Smooth muscle cell (in vitro differentiated cells): ENCODE results near the gene RIC3. TPM values are rescaled to one million over a fixed set of nuclear protein-coding genes. Genes with fewer than 3 reads are reported as not detected.
A peak's percentile ranks its signal among the peaks of the same experiment; 100 is the strongest.

Source experiments
- DNase-seq: peaks from one replicate; lab custom pipeline; 2025; ENCODE audit not compliant: unreplicated experiment; lab: John Stamatoyannopoulos, UW
- H2AFZ ChIP-seq: fragments of 200-600 bp; sonication (generic); 2 replicates; pipeline ENCODE4 v1.6.0; 2016; ENCODE audit warnings: antibody characterized with exemption, low read depth, mild to moderate bottlenecking
- H3F3A ChIP-seq: fragments of 200-600 bp; sonication (generic); 2 replicates; pipeline ENCODE4 v1.6.0; 2017; ENCODE audit warnings: antibody characterized with exemption, low read depth
- H3K27ac ChIP-seq: fragments of 200-600 bp; sonication (generic); 2 replicates; pipeline ENCODE4 v1.5.1; 2016; ENCODE audit warnings: low read depth, mild to moderate bottlenecking
- H3K27me3 ChIP-seq: fragments of 200-600 bp; sonication (generic); 2 replicates; pipeline ENCODE4 v1.6.1; 2016; ENCODE audit warnings: low read depth, mild to moderate bottlenecking
- H3K36me3 ChIP-seq: fragments of 200-600 bp; sonication (generic); 2 replicates; pipeline ENCODE4 v1.5.1; 2016; ENCODE audit warnings: low read depth
- H3K4me1 ChIP-seq: fragments of 200-600 bp; sonication (generic); 2 replicates; pipeline ENCODE4 v1.5.1; 2016; ENCODE audit warnings: low read depth
- H3K4me2 ChIP-seq: fragments of 200-600 bp; sonication (generic); 2 replicates; pipeline ENCODE4 v1.6.0; 2016; ENCODE audit warnings: mild to moderate bottlenecking
- H3K4me3 ChIP-seq: fragments of 200-600 bp; sonication (generic); 2 replicates; pipeline ENCODE4 v1.5.1; 2016; ENCODE audit warnings: mild to moderate bottlenecking
- H3K79me2 ChIP-seq: fragments of 200-600 bp; sonication (generic); 2 replicates; pipeline ENCODE4 v1.6.0; 2016; ENCODE audit warnings: low read depth, mild to moderate bottlenecking
- H3K9ac ChIP-seq: fragments of 200-600 bp; sonication (generic); 2 replicates; pipeline ENCODE4 v1.6.0; 2016; ENCODE audit warnings: low read depth
- H3K9me3 ChIP-seq: fragments of 200-600 bp; sonication (generic); replicated peaks from 2 replicates; pipeline ENCODE4 v1.5.1; 2016; ENCODE audit warnings: low read depth
- H4K20me1 ChIP-seq: fragments of 200-600 bp; sonication (generic); 2 replicates; pipeline ENCODE4 v1.6.0; 2016; ENCODE audit warnings: low read depth
- CTCF ChIP-seq: fragments of 200-600 bp; sonication (generic); IDR thresholded peaks from 2 replicates; pipeline ENCODE4 v1.5.1; 2017; ENCODE audit warnings: borderline replicate concordance, mild to moderate bottlenecking, antibody characterized with exemption; ENCODE audit not compliant: insufficient read depth, poor library complexity, severe bottlenecking
- WGBS: methylation state at CpG from one replicate; pipeline ENCODE4 v1.1.7; 2016; ENCODE audit warnings: low lambda C conversion rate; 5-methylcytosine and 5-hydroxymethylcytosine counted together
- polyA plus RNA-seq: library from polyadenylated mRNA; unstranded; fragments of >200 nt; fragmentation: Nextera tagmentation; extraction: Ambion mirVana; gene quantifications from 2 replicates; pipeline ENCODE4 v1.2.1, GENCODE V29; 2016
- total RNA-seq: library from RNA; depleted of rRNA; stranded (reverse); fragments of >200 nt; gene quantifications from 2 replicates; pipeline ENCODE4 v1.2.3, GENCODE V29; 2014

The RIC3 gene
- total and polyA plus RNA-seq, 2 experiments from 2014 or later: 0.35 to 3.1 TPM

GRCh38 chr11:8213376-8213775 lies 44.6 kb upstream of the RIC3 start:
- no peak overlapping the region for H3K27ac ChIP-seq
- H3K36me3 ChIP-seq: no peaks in the 10 kb centered on the region
- WGBS: 76% methylated on average over 4 of the region's 4 CpGs
- no peak overlapping the region for H2AFZ ChIP-seq
- no peaks in the 10 kb centered on the region for H3K4me1 ChIP-seq
- H3K79me2 ChIP-seq: no peaks in the 10 kb centered on the region
- no peaks in the 10 kb centered on the region for H3F3A ChIP-seq
- TF ChIP-seq CTCF: no peak
- no peak overlapping the region for H3K4me3 ChIP-seq
- H3K4me2 ChIP-seq: no peak overlapping the region
- H3K9me3 ChIP-seq: no peaks in the 10 kb centered on the region
- H3K9ac ChIP-seq: no peak overlapping the region
- no peak for DNase-seq
- H4K20me1 ChIP-seq: no peaks in the 10 kb centered on the region
- H3K27me3 ChIP-seq: no peaks in the 10 kb centered on the region

DNA sequence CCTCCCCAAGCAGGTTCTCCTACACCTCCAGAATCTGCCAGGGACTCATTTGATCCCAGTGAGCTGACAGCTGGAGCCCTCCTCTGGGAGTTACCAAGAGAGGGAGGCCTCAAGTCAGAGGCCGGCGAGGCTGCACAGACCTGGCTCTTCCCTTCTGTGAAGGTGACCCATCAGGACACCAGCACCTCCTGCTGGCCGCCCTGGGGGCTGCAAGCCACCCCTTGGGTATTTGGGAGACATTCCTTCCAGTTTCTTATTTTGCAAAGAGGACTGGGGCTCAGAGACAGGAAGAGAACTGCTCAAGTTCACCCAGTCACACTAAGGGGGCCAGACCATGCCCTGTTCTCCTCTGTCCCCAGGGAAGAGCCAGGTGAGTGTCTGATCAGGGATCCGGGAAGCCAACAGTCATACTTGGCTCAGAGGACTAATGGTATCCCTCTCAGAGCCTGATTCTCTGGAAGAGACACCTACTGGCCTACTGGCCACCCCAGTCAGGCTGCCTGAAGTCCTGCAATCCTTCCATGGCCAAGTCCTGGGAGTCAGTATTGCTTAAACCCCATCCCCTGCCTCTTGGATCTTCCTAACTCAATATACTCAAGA lies 40.5 kb upstream of the RIC3 start:
- Histone ChIP-seq H3K27me3 (no peaks in the 10 kb centered on the region), H3K9ac (no peak overlapping the region), H3K36me3 (no peaks in the 10 kb centered on the region), H3F3A (no peaks in the 10 kb centered on the region), H2AFZ (no peak overlapping the region), H3K27ac (no peak overlapping the region), H3K4me3 (no peak overlapping the region), H3K79me2 (no peaks in the 10 kb centered on the region), H3K9me3 (no peaks in the 10 kb centered on the region), H4K20me1 (no peaks in the 10 kb centered on the region), H3K4me2 (no peak overlapping the region), H3K4me1 (peaks cover 21% of the 10 kb centered on the region)
- no peak for DNase-seq
- 73% methylated on average over 4 of the region's 4 CpGs for WGBS
- peak; percentile 41 for TF ChIP-seq CTCF

DNA sequence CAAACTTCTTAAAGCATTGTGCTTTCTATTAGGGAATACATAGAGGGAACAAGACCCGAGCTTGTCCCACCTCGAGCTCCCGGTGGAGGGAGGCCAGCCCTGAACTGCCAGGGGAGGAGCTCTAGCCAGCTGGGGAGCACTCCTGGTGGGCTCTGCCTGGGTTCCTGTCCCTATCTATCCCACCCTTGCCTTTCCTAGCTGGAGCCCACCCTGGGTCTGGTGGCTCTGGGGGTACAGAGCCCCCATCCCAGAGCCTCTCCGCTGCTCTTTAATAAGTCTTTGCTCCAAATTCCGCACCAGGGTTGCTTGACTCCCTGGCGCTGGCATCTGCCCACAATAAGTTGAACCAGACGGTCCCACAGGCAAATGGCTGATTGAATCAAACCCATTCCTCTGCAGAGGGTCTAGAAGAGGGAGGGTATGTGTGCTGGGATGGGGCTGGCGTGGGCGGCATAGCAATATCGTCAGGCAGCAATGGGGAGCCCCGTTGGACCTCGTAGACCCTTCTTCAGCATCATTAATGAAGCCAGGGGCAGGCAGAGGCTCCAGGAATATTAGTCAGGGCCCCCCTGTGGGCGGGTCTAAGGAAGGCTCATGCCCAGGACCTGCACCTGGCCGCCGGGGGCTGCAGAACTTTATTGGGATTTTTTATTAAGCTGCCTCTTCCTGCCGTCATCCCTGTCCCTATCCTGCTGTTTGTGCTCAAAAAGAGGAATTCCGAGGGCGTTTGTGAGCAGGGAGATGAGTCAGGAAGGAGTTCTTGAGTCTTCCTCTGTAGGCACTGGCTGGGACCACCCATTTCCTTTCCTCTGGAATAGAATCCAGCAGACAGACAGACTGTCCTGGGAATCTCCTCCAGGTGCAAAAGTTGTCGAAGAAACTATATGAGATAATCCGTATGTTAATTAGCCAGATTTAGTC lies 38.5 kb upstream of the RIC3 start:
- 55% methylated on average over 20 of the region's 20 CpGs for WGBS
- H3K4me2 ChIP-seq: peak overlapping the region; percentile 56

More for the DNA sequence above, 38.5 kb upstream of the RIC3 start:
- Histone ChIP-seq H3F3A (no peaks in the 10 kb centered on the region), H3K36me3 (no peaks in the 10 kb centered on the region), H3K9ac (no peak overlapping the region), H3K79me2 (no peaks in the 10 kb centered on the region), H2AFZ (no peak overlapping the region), H3K4me1 (peaks cover 21% of the 10 kb centered on the region), H3K9me3 (no peaks in the 10 kb centered on the region), H3K27ac (peak overlapping the region; percentile 1), H3K4me3 (no peak overlapping the region), H3K27me3 (no peaks in the 10 kb centered on the region), H4K20me1 (no peaks in the 10 kb centered on the region)
- TF ChIP-seq CTCF: no peak
- DNase-seq: no peak
